Stimulated activated effector memory CD8-positive, alpha-beta T cell treated with anti-CD3 and anti-CD28 coated beads, Interleukin-12 subunit alpha, Interleukin-12 subunit beta, amount 100 ng/mL, for 72 hours (primary cell): Measurements from ENCODE around the gene PERM1.
"Not testable (repeated sequence)": the region's sequence is repeated elsewhere in the genome, so short reads cannot be mapped to it uniquely, and the experiment has no call there.

Experiments
- ATAC-seq: fragments of 150-1000 bp; cut with Tn5 transposase; 2 replicates; pipeline ENCODE4 v1.10.0; 2021
- DNase-seq, 2 donors: peaks; one replicate each; pipeline ENCODE4 v3.0.0; 2021 to 2022; ENCODE audit warnings: low spot score in 2 of 2
- H3K27ac Mint-ChIP-seq: one replicate; pipeline ENCODE4 v1.8.0; 2022; ENCODE audit warnings: mild to moderate bottlenecking, mixed read lengths
- H3K36me3 Mint-ChIP-seq: one replicate; pipeline ENCODE4 v1.8.0; 2022; ENCODE audit warnings: mild to moderate bottlenecking, mixed read lengths
- H3K4me1 Mint-ChIP-seq: one replicate; pipeline ENCODE4 v1.8.0; 2022; ENCODE audit warnings: mixed read lengths
- H3K4me3 Mint-ChIP-seq: one replicate; pipeline ENCODE4 v1.8.0; 2022; ENCODE audit warnings: mild to moderate bottlenecking, mixed read lengths
- H3K9me3 Mint-ChIP-seq: one replicate; pipeline ENCODE4 v1.8.0; 2022; ENCODE audit warnings: mixed read lengths

PERM1 gene, protein sequence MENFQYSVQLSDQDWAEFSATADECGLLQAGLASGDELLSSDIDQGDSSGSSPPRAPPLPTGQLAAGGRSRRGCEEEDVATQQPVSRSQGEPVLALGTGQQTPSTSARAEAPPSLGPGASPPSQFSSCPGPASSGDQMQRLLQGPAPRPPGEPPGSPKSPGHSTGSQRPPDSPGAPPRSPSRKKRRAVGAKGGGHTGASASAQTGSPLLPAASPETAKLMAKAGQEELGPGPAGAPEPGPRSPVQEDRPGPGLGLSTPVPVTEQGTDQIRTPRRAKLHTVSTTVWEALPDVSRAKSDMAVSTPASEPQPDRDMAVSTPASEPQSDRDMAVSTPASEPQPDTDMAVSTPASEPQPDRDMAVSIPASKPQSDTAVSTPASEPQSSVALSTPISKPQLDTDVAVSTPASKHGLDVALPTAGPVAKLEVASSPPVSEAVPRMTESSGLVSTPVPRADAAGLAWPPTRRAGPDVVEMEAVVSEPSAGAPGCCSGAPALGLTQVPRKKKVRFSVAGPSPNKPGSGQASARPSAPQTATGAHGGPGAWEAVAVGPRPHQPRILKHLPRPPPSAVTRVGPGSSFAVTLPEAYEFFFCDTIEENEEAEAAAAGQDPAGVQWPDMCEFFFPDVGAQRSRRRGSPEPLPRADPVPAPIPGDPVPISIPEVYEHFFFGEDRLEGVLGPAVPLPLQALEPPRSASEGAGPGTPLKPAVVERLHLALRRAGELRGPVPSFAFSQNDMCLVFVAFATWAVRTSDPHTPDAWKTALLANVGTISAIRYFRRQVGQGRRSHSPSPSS

DNA sequence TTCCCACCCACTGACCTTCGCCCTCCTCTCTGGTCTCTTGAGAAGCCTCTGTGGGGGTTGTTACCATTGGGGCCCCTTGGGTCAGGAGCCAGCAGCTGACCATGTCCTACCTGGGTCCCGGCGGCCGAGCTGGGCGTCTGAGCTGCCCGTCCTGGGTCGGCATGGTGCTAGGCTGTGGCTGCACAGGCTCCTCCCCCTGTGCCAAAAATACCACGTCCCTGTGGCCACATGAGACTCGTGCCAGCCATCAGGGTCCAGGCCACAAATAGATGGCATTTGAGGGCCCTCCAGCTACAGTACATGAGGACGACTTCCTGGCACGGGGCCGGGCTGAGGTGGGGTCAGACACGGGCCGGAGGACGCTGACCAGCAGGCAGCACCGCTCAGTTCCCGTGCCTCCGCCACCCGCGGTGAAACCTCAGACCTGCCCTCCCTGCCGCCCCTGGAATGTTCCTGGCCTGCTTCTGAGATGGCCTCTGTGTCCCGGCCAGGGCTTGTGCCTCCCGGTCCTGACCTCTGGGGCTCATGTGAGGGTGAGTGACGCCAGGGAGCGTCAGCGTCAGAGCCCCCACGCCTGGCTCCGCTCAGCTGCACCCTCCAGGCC lies at the start of gene PERM1:
PERM1 (minus strand) TSS at position 139 of the 604 bp plus-strand sequence. CDS start 1,064 bp downstream, outside the sequence.
- no peak within 1 kb of the TSS for H3K4me3 Mint-ChIP-seq
- ATAC-seq: no peak

DNA sequence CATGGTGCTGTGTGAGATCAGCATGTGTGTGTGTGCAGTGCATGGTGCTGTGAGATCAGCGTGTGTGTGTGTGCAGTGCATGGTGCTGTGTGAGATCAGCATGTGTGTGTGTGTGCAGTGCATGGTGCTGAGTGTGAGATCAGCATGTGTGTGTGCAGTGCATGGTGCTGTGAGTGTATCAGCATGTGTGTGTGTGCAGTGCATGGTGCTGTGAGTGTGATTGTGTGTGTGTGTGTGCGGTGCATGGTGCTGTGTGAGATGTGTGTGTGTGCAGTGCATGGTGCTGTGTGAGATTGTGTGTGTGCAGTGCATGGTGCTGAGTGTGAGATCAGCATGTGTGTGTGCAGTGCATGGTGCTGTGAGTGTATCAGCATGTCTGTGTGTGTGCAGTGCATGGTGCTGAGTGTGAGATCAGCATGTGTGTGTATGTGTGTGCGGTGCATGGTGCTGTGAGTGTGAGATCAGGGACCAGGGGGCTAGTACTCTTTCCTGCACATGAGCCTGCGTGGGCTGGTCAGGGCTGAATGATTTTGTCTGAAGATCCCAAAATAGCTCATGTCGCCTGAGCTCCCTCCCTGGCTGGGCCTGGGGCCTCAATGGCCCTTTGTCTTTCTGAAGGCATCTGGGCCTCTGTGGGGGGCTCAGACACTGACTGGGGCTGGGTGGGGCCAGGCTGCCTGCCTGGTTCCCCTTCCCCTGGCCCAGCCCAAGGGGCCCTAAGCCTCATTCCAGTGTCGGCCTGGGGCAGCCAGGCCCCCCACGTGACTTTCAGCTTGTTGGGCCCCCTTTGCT lies 49.2 kb upstream of the PERM1 start:
- not testable (repeated sequence) for DNase-seq, H3K27ac Mint-ChIP-seq, H3K9me3 Mint-ChIP-seq, H3K4me3 Mint-ChIP-seq, ATAC-seq, H3K36me3 Mint-ChIP-seq
- H3K4me1 Mint-ChIP-seq: peaks cover 14% of the 10 kb centered on the region

More for the DNA sequence above, at the start of gene PERM1:
- no peaks in the 10 kb centered on the region for H3K9me3 Mint-ChIP-seq
- no peaks in the 10 kb centered on the region for H3K4me1 Mint-ChIP-seq
- no peak within 1 kb of the TSS for H3K27ac Mint-ChIP-seq
- no peak for DNase-seq
- H3K36me3 Mint-ChIP-seq: no peaks in the 10 kb centered on the region

DNA sequence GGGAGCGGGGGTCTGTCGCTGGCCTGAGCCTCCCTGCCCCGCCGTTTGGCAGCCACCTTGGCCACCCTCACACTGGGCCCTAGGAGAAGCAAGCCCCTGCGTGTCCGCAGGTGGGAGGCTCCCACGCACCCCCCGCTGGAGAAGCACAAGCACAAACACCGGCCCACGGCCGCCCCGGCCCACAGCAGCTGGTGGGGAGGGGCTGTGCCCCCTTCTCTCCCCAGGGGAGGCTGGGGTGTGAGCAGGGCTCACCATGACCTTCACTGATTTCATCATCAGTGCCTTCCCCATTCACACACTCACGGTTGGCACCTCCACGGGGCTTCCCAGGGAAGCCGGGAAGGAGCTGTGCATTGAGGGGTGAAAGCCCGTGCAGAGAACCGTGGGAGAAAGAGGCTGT lies 45.9 kb upstream of the PERM1 start:
- Mint-ChIP-seq H3K9me3 (no peaks in the 10 kb centered on the region), H3K4me3 (no peak overlapping the region), H3K36me3 (peaks cover 12% of the 10 kb centered on the region), H3K27ac (no peak overlapping the region), H3K4me1 (peaks cover 17% of the 10 kb centered on the region)
- DNase-seq: no peak
- no peak for ATAC-seq

DNA sequence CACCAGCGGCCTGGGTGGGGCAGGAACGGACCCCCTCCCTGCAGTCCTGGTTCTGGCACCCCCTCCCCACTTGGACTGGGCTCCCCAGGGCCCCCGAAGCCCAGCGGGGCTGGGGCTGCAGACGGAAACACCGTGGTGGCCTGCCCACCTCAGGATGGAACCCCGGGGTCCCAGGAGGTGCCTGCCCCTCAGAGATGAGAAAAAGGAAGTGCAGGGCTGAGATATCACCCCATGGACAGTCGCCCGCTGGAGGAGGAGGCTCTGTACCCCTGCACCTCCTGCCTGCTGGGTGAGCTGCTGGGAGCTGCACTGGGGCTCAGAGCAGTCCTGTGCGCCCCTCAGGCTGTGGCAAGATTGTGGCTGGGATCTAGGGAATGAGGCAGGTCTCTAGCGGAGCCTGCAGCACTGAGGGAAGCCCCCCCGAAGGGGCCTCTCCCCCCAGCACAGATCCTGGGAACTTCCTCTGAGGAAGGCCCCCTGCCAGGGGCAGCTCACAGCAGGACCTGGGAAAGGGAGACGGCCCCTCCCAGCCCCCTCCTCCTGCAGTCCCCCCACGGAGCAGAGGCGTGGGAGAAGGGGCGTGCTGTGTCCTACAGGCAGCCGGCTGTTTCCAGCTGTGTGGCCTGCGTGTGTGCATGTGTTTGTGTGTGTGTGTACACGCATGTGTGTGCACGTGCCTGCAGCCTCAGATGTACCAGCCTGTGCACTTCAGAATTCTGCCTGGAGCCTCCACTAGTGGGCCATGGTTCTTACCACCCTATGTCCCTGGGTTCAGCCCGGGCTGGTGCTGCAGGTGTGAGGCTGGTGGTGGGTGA lies 44.9 kb upstream of the PERM1 start:
- H3K27ac Mint-ChIP-seq: no peak overlapping the region
- peaks cover 16% of the 10 kb centered on the region for H3K4me1 Mint-ChIP-seq
- H3K4me3 Mint-ChIP-seq: no peak overlapping the region
- no peak for DNase-seq
- no peaks in the 10 kb centered on the region for H3K9me3 Mint-ChIP-seq
- ATAC-seq: peak; percentile 16
- peaks cover 7% of the 10 kb centered on the region for H3K36me3 Mint-ChIP-seq

DNA sequence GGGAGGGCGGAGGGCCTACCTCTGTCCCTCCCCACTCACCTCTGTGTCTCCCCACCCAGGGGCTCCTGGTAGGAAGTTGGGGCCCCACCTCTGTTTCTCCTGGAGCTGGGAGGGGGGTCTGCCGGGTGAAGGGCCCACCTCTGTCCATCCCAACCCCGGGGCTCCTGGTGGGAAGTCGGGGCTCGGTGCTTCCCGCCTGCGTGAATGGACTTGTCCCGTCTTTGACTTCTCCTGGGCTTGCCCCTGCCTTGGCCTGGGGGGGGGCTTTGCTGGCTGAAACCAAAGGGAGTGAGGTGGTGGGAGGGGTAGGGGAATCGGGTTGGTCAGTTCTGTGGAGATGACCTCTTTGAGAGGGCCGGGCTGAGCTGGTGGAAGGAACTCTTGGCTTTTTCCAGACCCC lies 43.8 kb upstream of the PERM1 start:
- DNase-seq (no peak), ATAC-seq (no peak)
- Mint-ChIP-seq H3K36me3 (peaks cover 7% of the 10 kb centered on the region), H3K27ac (peak overlapping the region; percentile 37), H3K4me1 (peaks cover 16% of the 10 kb centered on the region), H3K9me3 (no peaks in the 10 kb centered on the region), H3K4me3 (no peak overlapping the region)

DNA sequence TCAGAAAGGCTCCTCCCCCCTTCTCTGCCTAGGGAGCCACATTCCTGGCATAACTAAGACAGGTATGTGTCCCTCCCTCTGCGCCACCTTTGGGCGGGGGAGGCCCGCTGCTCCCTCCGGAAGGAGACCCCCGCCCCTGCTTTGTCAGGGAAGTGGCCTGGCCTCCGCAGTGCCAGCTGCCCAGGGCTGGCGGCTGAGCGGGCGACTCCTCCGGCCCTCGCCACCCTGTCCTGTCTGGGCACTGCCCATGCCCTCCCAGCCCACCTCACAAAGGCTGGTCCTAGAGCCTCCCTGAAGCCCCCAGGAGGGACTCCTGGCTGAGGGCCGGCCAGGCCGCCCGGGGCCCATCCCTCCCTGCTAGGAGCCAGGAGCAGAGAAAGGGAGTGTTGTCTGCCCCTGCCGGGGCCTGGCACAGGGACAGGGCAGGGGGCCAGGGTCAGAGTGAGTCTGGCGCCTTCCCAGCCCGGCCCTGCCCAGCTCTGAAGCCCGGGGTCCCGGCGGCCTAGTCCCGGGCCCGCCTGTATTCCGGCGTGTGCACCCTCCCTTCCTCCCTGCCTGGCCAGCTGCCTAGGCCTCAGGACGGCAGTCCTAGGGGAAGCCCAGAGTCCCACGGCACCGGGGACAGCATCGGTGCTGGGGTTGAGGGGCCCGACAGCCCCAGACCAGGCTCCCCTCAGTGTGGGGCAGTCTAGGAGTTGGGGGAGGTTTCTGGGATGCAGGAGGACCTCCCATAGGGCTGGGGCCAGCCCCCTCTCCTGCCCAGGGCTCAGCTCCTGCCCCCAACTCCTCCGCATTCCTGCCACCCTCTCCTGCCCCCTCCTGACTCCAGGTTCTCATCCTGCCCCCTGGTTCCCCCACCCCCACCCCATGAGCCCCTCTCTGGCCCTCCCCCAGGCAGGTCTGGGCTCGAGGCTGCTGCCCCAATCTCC lies 43.1 kb upstream of the PERM1 start:
- ATAC-seq (no peak), DNase-seq (no peak)
- Mint-ChIP-seq H3K4me1 (peaks cover 16% of the 10 kb centered on the region), H3K36me3 (peaks cover 7% of the 10 kb centered on the region), H3K4me3 (no peak overlapping the region), H3K27ac (no peak overlapping the region), H3K9me3 (no peaks in the 10 kb centered on the region)

DNA sequence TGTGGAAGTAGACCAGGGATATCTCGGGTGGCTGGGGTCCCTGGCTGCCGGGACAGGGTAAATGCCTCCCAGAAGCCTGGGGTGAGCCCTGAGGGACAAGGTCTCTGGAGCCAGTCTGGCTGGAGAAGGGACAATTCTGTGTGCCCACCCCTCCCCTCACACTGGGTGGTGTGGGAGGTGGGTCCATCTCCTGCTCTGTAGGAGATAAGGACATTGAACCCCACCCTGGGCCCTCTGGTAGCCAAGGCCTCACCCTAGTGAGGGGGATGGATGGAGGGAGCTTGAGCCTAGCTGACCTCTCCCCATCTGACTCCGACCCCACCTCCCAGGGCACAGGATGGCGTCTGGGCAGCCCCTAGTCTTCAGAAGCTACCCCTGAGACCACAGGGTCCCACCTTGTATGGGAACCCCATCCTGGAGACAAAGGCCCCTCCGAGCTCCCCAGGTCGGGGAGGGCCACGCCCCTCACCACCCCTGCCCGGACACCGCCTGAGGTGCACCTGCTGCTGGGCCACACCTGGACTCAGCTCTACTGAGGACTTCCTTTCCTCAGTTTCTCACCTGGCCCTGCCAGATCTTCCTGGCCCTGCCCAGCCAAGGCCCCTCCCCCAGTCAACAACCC lies 42.4 kb upstream of the PERM1 start:
- no peak overlapping the region for H3K27ac Mint-ChIP-seq
- ATAC-seq (no peak), DNase-seq (no peak)
- H3K4me1 Mint-ChIP-seq: peaks cover 16% of the 10 kb centered on the region
- no peak overlapping the region for H3K4me3 Mint-ChIP-seq
- peaks cover 7% of the 10 kb centered on the region for H3K36me3 Mint-ChIP-seq
- H3K9me3 Mint-ChIP-seq: no peaks in the 10 kb centered on the region

DNA sequence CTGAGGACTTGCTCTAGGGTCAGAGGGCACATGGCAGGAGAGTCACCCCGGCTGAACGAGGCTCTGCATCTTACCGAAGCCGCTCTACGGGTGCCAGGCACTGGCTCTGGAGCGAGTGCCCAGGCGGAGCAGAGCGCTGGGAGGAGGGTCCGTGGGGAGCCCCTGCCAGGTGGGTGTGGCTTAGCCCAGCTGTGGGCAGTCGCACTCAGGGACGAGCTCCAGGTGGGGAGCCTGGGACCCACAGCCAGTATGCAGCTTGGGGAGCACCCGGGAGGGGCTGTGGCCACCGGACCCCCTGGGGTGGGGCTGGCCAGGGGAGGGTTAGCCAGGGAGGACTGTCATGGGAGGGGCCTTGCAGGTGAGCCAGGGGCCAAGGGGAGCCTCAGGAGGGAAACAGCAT lies 41.8 kb upstream of the PERM1 start:
- Mint-ChIP-seq H3K9me3 (no peaks in the 10 kb centered on the region), H3K4me3 (no peak overlapping the region), H3K36me3 (peaks cover 7% of the 10 kb centered on the region), H3K4me1 (peaks cover 16% of the 10 kb centered on the region), H3K27ac (no peak overlapping the region)
- ATAC-seq (no peak), DNase-seq (no peak)

DNA sequence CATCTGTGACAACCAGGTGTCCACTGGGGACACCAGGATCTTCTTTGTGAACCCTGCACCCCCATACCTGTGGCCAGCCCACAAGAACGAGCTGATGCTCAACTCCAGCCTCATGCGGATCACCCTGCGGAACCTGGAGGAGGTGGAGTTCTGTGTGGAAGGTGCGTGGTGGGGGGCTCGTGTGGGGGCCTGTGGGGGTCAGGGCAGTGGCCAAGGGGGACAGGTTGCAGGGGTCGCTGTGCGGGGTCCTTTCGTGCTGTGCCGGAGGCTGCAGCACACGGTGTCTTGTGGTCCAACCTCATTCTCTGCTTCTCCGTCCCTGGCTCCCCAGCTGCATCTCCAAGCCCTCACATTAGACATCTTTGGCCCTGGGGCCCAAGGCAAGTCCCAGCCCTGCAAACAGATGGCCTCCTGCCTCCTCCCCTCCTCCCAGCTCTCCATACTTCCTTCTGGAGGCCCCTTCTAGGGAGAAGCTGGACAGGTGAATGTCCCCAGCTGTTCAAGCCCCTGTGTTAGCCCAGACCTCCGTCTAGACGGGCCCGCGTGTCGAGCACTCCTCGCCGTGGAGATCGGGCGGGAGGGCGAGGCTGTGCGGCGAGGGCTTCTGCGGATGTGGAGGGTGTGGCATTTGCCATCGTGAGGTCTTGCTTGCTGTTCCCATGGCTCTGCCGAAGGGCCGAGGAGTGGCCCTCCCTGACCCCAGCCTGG lies 40.6 kb upstream of the PERM1 start:
- H3K9me3 Mint-ChIP-seq: no peaks in the 10 kb centered on the region
- H3K4me1 Mint-ChIP-seq: peaks cover 16% of the 10 kb centered on the region
- DNase-seq: no peak
- ATAC-seq: no peak
- no peak overlapping the region for H3K27ac Mint-ChIP-seq
- peaks cover 7% of the 10 kb centered on the region for H3K36me3 Mint-ChIP-seq
- no peak overlapping the region for H3K4me3 Mint-ChIP-seq

DNA sequence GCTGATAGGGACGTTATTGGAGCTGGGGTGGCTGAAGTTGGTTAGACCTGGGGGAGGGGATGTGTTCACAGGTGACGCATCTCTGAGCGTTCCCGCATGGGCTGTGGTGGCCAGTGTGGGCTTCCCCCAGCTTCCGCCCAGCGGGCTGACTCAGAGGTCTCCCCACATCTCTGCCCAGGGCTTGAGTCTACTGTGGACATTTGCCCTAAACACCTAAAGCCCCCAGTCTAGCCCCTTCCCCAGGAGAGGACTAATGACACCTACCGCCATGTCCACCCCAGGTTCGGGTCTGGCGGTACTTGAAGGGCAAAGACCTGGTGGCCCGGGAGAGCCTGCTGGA lies 40.0 kb upstream of the PERM1 start:
- Mint-ChIP-seq H3K9me3 (no peaks in the 10 kb centered on the region), H3K36me3 (peaks cover 12% of the 10 kb centered on the region), H3K4me3 (peak overlapping the region; percentile 52), H3K27ac (no peak overlapping the region), H3K4me1 (peaks cover 20% of the 10 kb centered on the region)
- DNase-seq: no peak
- no peak for ATAC-seq

DNA sequence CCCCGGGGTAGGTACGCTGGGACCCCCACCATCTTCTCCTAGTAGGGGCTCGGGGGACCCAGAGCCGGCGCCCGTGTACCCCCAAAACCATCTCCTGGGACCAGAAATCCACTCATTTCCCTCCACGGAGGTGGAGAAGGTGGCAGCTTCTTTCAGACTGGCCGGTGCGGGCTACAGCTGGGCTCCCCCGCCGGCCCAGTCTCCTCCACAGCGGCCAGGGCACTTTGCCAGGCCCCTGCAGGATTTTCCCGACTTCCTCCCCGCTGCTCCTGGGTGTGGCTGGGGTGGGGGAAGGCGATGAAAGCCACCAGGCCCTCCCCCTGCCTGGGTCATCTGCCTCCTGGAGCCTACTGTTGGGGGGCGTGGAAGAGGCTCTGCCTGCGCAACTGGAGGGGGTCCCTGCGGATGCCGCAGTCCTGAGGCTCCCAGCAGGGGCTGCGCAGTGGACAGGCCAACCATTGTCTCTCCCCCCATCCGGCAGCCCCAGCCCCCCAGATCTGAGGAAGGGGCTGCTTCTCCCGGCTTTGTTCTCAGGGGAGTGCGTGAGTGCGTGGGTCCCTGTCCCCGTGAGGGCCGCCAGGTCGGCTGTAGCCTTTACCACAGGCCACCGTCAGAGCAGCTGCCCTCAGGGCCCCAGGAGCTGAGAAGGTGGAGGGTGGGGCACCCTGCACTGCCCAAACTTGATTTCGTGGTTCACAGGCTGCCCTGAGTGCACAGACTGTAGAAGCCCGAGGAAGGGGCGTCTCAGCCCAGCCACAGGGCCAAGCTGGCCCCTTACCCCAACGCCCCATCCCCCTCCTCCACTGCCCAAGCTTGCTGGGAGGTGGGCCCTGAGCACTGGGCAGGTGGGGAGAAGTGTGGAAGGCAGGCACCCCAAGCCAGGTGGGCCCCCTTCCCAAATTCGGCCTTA lies 39.4 kb upstream of the PERM1 start:
- DNase-seq (no peak), ATAC-seq (no peak)
- Mint-ChIP-seq H3K4me1 (peaks cover 20% of the 10 kb centered on the region), H3K27ac (no peak overlapping the region), H3K9me3 (no peaks in the 10 kb centered on the region), H3K36me3 (peaks cover 12% of the 10 kb centered on the region), H3K4me3 (peak overlapping the region; percentile 52)

DNA sequence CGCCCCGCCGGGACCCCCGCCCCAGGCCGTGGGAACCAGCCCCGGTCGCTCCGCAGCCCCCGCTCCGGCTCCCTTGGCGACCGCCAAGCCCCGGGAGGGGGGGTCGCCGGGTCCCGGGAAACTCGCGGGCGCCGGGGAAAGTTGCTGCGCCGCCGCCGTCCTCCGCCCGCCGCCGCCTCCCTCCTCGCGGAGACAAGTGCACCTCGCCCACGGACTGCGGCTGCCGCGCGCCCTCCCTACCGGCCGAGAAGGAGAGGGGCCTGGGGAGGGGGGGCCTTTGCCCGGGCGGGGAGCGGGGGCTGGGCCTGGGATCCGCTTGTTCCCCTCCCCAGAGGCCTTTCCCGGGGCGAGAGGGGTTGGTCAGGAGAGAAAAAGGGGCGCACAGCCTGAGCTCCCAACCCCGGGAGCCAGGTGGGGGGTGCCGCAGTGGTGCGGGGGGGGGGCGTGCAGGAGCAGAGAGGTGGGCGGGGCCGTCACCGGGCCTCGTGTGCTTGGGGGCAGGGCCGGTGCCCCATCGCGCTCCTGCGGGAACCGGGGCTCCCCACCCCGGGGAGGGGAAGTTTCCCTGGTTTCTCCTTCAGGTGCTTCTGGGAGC lies 38.6 kb upstream of the PERM1 start:
- DNase-seq (no peak), ATAC-seq (peak; percentile 6)
- Mint-ChIP-seq H3K9me3 (no peaks in the 10 kb centered on the region), H3K4me3 (peak overlapping the region; percentile 52), H3K27ac (no peak overlapping the region), H3K36me3 (peaks cover 12% of the 10 kb centered on the region), H3K4me1 (peaks cover 20% of the 10 kb centered on the region)
